HepG2 (cell line): ENCODE results near the gene WDR47. TPM values are rescaled to one million over a fixed set of nuclear protein-coding genes. Genes with fewer than 3 reads are reported as not detected.
"Not testable (repeated sequence)": the region's sequence is repeated elsewhere in the genome, so short reads cannot be mapped to it uniquely, and the experiment has no call there.

Experiments
- ATAC-seq: fragments of 200-7000 bp; cut with Tn5 transposase; 3 replicates; pipeline ENCODE4 v1.9.1; 2020; ENCODE audit warnings: mild to moderate bottlenecking, moderate library complexity
- BruUV-seq: library from RNA; stranded (reverse); fragments of 400-500 nt; replicated peaks from 2 replicates; lab custom pipeline; 2021; lab: Mats Ljungman, UMichigan
- CTCF ChIA-PET: fragments of 300-600 bp; formaldehyde crosslinking; extraction: SDS; loops from one replicate; lab custom pipeline; 2021; ENCODE audit warnings: low total read pairs, inconsistent platforms, low intra/inter-chr PET ratio; lab: Yijun Ruan, JAX
- POLR2A ChIA-PET: fragments of 350-600 bp; sonication (Branson Sonifier 250); formaldehyde crosslinking; loops from one replicate; lab custom pipeline; 2020; ENCODE audit warnings: antibody characterized with exemption, inconsistent platforms; lab: Yijun Ruan, JAX
- DNase-seq: peaks from one replicate; pipeline ENCODE4 v3.0.0-alpha.2; 2015; ENCODE audit warnings: low spot score
- FAIRE-seq: peaks from 3 replicates; lab custom pipeline; 2011; peaks lifted over from hg19 to GRCh38; lab: Jason Lieb, UNC
- H2AFZ ChIP-seq: one replicate; pipeline ENCODE4 v1.6.1; 2011; ENCODE audit warnings: low read length, inconsistent platforms
- H3K27ac ChIP-seq: fragments of 300-600 bp; 3 replicates; pipeline ENCODE4 v1.8.0; 2011; ENCODE audit warnings: mixed run types, mild to moderate bottlenecking, mixed read lengths, low read length, inconsistent platforms; ENCODE audit not compliant: insufficient read depth; ENCODE audit errors: extremely low read length
- H3K27me3 ChIP-seq, 2 experiments: fragments of 200-600 bp in 1 of 2; 2 replicates in 1 of 2; 3 replicates in 1 of 2; pipeline versions ENCODE4 v1.6.0 to v1.8.0; 2011; ENCODE audit warnings: low read length in 2 of 2, mild to moderate bottlenecking in 2 of 2, moderate library complexity in 2 of 2, inconsistent platforms in 1 of 2; ENCODE audit not compliant: insufficient read depth in 2 of 2, control insufficient read depth in 1 of 2
- H3K36me3 ChIP-seq, 2 experiments: fragments of 200-600 bp in 1 of 2; replicated peaks in 1 of 2; 2 replicates in 1 of 2; 3 replicates in 1 of 2; pipeline versions ENCODE4 v1.5.1 to v1.8.0; 2011; ENCODE audit warnings: low read length in 2 of 2, inconsistent platforms in 1 of 2; ENCODE audit not compliant: insufficient read depth in 2 of 2, control insufficient read depth in 1 of 2
- H3K4me1 ChIP-seq: 2 replicates; pipeline ENCODE4 v1.5.1; 2012; ENCODE audit warnings: low read length, inconsistent platforms; ENCODE audit not compliant: insufficient read depth
- H3K4me2 ChIP-seq: 2 replicates; pipeline ENCODE4 v1.6.0; 2011; ENCODE audit warnings: low read depth, low read length, inconsistent platforms
- H3K4me3 ChIP-seq, 3 experiments: fragments of 200-600 bp in 1 of 3; sonication (generic), shearing (Covaris generic) in 1 of 3; replicated peaks in 1 of 3; 2 replicates each; pipeline ENCODE4 v1.5.1; 2011 to 2016; ENCODE audit warnings: low read length in 3 of 3, inconsistent platforms in 2 of 3, low read depth in 2 of 3, mild to moderate bottlenecking in 2 of 3, control low read depth in 1 of 3, mixed read lengths in 1 of 3; ENCODE audit not compliant: insufficient read depth in 1 of 3
- H3K79me2 ChIP-seq: one replicate; pipeline ENCODE4 v1.6.1; 2011; ENCODE audit warnings: low read length, inconsistent platforms; ENCODE audit not compliant: insufficient read depth
- H3K9ac ChIP-seq: 2 replicates; pipeline ENCODE4 v1.6.0; 2011; ENCODE audit warnings: mild to moderate bottlenecking, low read depth, low read length, inconsistent platforms; ENCODE audit not compliant: insufficient read depth
- H3K9me3 ChIP-seq: 2 replicates; pipeline ENCODE4 v1.5.1; 2012; ENCODE audit warnings: mild to moderate bottlenecking, low read length
- H4K20me1 ChIP-seq: 2 replicates; pipeline ENCODE4 v1.6.0; 2011; ENCODE audit warnings: inconsistent platforms, mild to moderate bottlenecking, low read length, moderate library complexity; ENCODE audit not compliant: insufficient read depth
- GPN1 ChIP-seq: sonication (generic); formaldehyde crosslinking; IDR thresholded peaks from 2 replicates; pipeline ENCODE4 v1.5.1; 2020; ENCODE audit warnings: missing genetic modification reagents, borderline replicate concordance
- ISL2 ChIP-seq: sonication (generic); formaldehyde crosslinking; IDR thresholded peaks from 2 replicates; pipeline ENCODE4 v1.5.0; 2020; ENCODE audit warnings: missing genetic modification reagents
- ZNF770 ChIP-seq: sonication (generic); formaldehyde crosslinking; IDR thresholded peaks from 2 replicates; pipeline ENCODE4 v1.5.0; 2020; ENCODE audit warnings: mild to moderate bottlenecking, missing genetic modification reagents
- WGBS: methylation state at CpG from one replicate; pipeline ENCODE4 v1.1.6; 2017; ENCODE audit warnings: low lambda C conversion rate; 5-methylcytosine and 5-hydroxymethylcytosine counted together
- in situ Hi-C: cut with HindIII; loops from 2 replicates; pipeline ENCODE4 v1.10.0; 2017; ENCODE audit warnings: low pct_unique_long_range_greater_than_20kb; ENCODE audit not compliant: extremely low pct_ligation_motif_present
- intact Hi-C: fragments of 100-400 bp; cut with micrococcal nuclease; formaldehyde crosslinking; loops from one replicate; pipeline ENCODE4 v1.10.0; 2022; ENCODE audit not compliant: unreplicated experiment
- polyA plus RNA-seq, 8 experiments: library from polyadenylated mRNA; depleted of rRNA in 3 of 8; stranded (reverse) in 7 of 8; unstranded in 1 of 8; fragments of >200 nt; fragmentation: Illumina TruSeq in 4 of 8; extraction: Trizol in 4 of 8; gene quantifications; 2 replicates each; pipeline versions ENCODE4 v1.2.1 to v1.2.3, GENCODE V29; 2011 to 2016; ENCODE audit warnings: low read depth in 4 of 8, missing spikeins in 1 of 8, mixed read lengths in 1 of 8; ENCODE audit not compliant: insufficient read depth in 1 of 8
- total RNA-seq, 5 experiments: library from RNA; depleted of rRNA; stranded (reverse); fragments of >200 nt; fragmentation: Illumina TruSeq; extraction: Trizol; gene quantifications; 2 replicates each; pipeline ENCODE4 v1.2.3, GENCODE V29; 2016; ENCODE audit warnings: low read depth in 1 of 5

Gene WDR47
- total and polyA plus RNA-seq, 2 of the 13 experiments (the other 11 are each of a cell fraction or from before 2014, with no cell fraction given), result 4.3 to 5.9 TPM

DNA sequence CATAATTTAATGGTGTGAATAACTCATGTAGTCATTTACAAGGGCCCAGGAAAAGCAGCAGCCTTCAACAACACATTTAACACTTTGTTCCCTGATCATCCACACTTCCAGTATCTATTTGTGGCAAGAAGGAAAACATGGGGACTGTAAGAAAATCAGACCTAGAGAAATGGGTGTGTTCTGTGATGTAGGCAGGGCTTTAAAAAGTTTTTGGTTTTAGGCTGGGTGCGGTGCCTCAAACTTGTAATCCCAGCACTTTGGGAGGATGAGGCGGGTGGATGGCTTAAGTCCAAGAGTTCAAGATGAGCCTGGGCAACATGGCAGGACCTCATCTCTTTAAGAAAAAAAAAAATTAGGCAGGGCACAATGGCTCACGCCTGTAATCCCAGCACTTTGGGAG, 14.2 kb upstream of the WDR47 start (continued):
- TF ChIP-seq ISL2 (CRISPR knock-in tag) (no peak), GPN1 (CRISPR knock-in tag) (no peak)
- TF ChIP-seq, all 625 proteins: peak for 0

DNA sequence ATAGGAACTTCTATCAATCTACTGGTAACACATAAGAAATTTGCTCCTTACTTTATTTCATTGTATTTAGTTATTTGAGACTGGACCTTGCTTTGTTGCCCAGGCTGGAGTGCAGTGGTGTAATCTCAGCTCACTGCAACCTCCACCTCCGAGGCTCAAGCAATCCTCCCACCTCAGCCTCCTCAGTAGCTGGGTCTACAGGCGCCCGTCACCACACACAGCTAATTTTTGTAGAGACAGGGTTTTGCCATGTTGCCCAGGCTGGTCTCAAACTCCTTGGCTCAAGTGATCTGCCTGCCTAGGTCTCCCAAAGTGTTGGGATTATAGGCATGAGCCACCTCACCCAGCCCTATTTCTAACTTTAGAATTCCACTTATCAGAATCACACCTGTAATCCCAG, 10.2 kb upstream of the WDR47 start:
- H3K4me2 ChIP-seq, intact Hi-C loops, H3K27ac ChIP-seq, H3K4me3 ChIP-seq, BruUV-seq, H3K36me3 ChIP-seq, DNase-seq, H3K9me3 ChIP-seq, H3K27me3 ChIP-seq, ATAC-seq, H4K20me1 ChIP-seq, in situ Hi-C loops, POLR2A ChIA-PET, FAIRE-seq, H3K79me2 ChIP-seq, H3K9ac ChIP-seq, H2AFZ ChIP-seq, CTCF ChIA-PET: not testable (repeated sequence)
- H3K4me1 ChIP-seq, result peaks cover 19% of the 10 kb centered on the region
- TF ChIP-seq ZNF770 (CRISPR knock-in tag), result peak; percentile 73
- WGBS, result 80% methylated on average over 3 of the region's 3 CpGs
